Measurements from ENCODE around the gene ITGB1. TPM values are rescaled to one million over a fixed set of nuclear protein-coding genes. Genes with fewer than 3 reads are reported as not detected.

The ITGB1 gene
- 100 to 1,000 TPM; 175 to 280 (median 202) TPM for total RNA-seq
- total RNA-seq (2013) = 316 TPM

DNA sequence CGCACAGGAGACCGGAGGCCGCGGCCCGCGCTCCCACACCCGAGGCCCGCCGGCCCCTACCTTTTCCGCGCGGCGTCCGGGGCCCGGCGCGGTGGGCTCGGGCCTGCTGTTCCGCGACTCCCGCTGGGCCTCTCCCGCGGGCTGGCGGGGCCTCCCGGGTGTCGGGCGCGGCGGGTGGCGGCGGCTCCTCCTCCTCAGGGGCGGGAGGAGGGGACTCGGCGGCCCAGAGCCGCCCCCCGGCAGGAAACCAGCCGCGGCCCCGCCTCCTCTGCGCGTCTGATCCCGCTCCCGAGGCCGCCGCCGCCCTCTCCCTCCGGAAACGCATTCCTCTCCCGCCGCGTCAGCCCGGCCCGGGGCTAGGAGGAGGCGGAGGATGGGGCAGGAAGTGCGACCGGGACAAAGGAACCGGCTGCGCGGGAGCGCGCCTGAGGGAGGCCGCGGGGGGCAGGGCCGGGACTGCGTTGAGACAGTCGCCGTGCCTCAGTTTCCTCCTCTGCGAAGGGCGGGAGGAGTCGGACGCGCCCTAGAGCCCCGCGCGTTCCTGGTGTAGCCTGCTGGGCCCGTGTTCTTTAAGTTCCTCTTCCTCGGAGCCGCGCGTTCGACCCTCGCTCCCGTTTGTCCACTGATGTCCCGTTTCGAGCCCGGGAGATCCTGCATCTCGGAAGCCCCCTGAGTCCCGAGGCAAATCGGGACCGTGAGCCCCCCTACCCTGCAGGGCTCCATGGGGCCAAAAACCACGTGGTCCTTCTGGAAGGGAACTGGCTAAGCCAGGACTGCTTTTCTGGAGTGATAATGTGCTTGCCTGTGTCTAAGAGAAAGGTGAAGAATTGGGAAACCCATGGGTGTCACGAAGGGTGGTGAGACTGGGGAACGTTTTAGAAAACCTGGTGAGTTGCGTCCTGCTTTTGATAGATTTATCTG is at the start of gene ITGB1:
TSS of gene ITGB1 (minus strand) at position 146 of the 921 bp plus-strand sequence. CDS start 22,672 bp downstream, outside the sequence.
- DNase-seq (peak; percentile 85 to 90), ATAC-seq (peak; percentile 88 to 95 (median 93))
- H3K4me1 ChIP-seq (ENCODE audit: control insufficient read depth, insufficient read depth, low read length) = peaks cover 27% of the 10 kb centered on the region
- Mint-ChIP-seq H3K4me3 (peak within 1 kb of the TSS; percentile 94), H3K27ac (peak within 1 kb of the TSS; percentile 86 to 94), H3K36me3 (no peaks in the 10 kb centered on the region), H3K4me1 (peaks cover 44 to 47% of the 10 kb centered on the region in 2 donors), H3K9me3 (no peaks in the 10 kb centered on the region), H3K27me3 (ENCODE audit: low read depth in 2 of 2) (no peaks in the 10 kb centered on the region)
- H3K36me3 ChIP-seq (ENCODE audit: control insufficient read depth, insufficient read depth, low read length) = no peaks in the 10 kb centered on the region
- TF ChIP-seq, protein P1, sequence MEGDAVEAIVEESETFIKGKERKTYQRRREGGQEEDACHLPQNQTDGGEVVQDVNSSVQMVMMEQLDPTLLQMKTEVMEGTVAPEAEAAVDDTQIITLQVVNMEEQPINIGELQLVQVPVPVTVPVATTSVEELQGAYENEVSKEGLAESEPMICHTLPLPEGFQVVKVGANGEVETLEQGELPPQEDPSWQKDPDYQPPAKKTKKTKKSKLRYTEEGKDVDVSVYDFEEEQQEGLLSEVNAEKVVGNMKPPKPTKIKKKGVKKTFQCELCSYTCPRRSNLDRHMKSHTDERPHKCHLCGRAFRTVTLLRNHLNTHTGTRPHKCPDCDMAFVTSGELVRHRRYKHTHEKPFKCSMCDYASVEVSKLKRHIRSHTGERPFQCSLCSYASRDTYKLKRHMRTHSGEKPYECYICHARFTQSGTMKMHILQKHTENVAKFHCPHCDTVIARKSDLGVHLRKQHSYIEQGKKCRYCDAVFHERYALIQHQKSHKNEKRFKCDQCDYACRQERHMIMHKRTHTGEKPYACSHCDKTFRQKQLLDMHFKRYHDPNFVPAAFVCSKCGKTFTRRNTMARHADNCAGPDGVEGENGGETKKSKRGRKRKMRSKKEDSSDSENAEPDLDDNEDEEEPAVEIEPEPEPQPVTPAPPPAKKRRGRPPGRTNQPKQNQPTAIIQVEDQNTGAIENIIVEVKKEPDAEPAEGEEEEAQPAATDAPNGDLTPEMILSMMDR (IDR thresholded peaks at IDR 0.05) = no peak
- peak within 1 kb of the TSS; percentile 64 for H3K4me3 ChIP-seq (ENCODE audit: low read length)
- H3K9me3 ChIP-seq (ENCODE audit: control insufficient read depth, insufficient read depth, low read length) = no peaks in the 10 kb centered on the region
- H3K27ac ChIP-seq (ENCODE audit: low read length) = peak within 1 kb of the TSS; percentile 63
- intact Hi-C loops (cut with micrococcal nuclease) = loop anchor here (5.0 to 10.0 kb wide), 3 partner anchors 34 to 156 kb away; no protein-coding TSS in a partner anchor
- no peaks in the 10 kb centered on the region for H3K27me3 ChIP-seq (ENCODE audit: control insufficient read depth, insufficient read depth, low read length)
- WGBS (ENCODE audit: insufficient coverage) = under 1% methylated on average over 94 of the region's 94 CpGs

DNA sequence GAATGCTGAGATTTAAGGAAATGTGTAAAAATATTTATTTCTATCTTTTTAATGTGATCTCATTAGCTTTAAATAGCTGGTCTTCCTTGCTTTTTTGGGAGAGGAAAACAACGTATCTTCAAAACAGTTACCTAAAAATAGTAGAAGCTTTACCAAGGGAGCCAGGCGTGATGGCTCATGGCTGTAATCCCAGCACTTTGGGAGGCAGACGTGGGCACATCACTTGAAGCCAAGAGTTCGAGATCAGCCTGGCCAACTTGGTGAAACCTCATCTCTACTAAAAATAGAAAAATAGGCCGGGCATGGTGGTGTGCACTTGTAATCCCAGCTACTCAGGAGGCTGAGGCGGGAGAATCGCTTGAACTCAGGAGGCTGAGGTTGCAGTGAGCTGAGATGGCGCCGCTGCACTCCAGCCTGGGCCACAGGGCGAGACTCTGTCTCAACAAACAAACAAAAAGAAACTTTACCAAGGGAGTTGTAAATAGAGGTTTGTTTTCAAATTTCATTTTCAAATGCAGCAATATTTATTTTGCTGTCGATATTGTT is 48.4 kb upstream of the ITGB1 start:
- DNase-seq (no peak), ATAC-seq (no peak)
- no peak overlapping the region for H3K27ac ChIP-seq (ENCODE audit: low read length)
- H3K4me1 ChIP-seq (ENCODE audit: control insufficient read depth, insufficient read depth, low read length) = peaks cover 34% of the 10 kb centered on the region
- Mint-ChIP-seq H3K36me3 (no peaks in the 10 kb centered on the region), H3K27ac (peak overlapping the region; percentile 68 to 86), H3K9me3 (no peaks in the 10 kb centered on the region), H3K27me3 (ENCODE audit: low read depth in 2 of 2) (no peaks in the 10 kb centered on the region), H3K4me1 (peaks cover 43 to 47% of the 10 kb centered on the region in 2 donors), H3K4me3 (no peak overlapping the region)
- WGBS (ENCODE audit: insufficient coverage) = 90% methylated on average over 8 of the region's 11 CpGs
- H3K36me3 ChIP-seq (ENCODE audit: control insufficient read depth, insufficient read depth, low read length) = no peaks in the 10 kb centered on the region
- H3K4me3 ChIP-seq (ENCODE audit: low read length) = no peak overlapping the region
- no peaks in the 10 kb centered on the region for H3K27me3 ChIP-seq (ENCODE audit: control insufficient read depth, insufficient read depth, low read length)
- no peaks in the 10 kb centered on the region for H3K9me3 ChIP-seq (ENCODE audit: control insufficient read depth, insufficient read depth, low read length)
- TF ChIP-seq, protein P1 (IDR thresholded peaks at IDR 0.05) = no peak
- intact Hi-C loops (cut with micrococcal nuclease) = loop anchor here (5.0 kb wide), 4 partner anchors 49 to 354 kb away; partner anchors contain the start of gene ITGB1

DNA sequence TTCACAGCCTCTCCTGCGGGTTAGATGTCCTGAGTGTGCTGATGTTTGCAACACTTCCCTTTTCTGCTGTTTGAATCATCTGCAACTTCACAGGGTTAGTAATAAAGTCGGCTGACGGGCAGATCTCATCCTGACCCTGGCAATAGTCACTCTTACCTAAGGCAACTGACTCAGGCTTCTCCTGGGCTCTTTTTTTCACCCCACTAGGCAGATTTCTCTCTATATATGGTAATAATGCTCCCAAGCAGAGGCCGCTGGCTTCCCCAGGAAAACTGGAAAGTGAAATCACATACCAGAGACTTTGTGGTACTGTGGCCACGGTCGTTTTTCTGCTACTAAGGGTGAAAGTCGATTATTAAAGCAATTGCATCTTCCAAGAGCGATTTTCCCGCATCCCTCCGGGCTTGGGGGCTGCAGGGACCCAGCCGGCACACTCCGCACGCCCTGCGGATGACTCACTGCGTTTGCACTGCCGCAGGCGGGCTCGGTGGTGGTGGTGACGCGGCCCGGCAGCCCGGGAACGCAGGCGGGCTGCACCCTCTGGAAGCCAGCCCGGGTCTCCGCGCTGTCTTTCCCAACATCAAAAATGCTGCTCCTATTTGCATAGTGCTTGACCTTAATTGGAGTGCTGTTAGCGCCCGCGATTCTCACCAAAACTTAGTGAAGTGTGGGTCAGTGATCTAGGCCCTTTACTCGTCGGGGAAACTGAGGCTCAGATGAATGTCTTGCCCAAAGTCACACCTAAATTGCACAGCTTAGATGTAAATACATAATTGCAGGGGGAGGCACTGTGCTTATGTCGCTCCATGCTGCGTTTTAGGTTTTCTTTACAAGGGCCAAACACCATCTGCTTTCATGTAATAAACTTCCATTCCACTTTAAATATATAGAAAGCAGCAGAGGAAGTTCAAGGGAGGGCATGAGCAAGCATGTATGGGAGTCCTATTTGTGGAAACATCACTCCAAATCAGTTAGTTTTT is 47.6 kb upstream of the ITGB1 start:
- Mint-ChIP-seq H3K36me3 (peaks cover 7% of the 10 kb centered on the region), H3K27ac (peak overlapping the region; percentile 68 to 86), H3K4me1 (peaks cover 37 to 41% of the 10 kb centered on the region in 2 donors), H3K4me3 (peak overlapping the region; percentile 86), H3K9me3 (no peaks in the 10 kb centered on the region), H3K27me3 (ENCODE audit: low read depth in 2 of 2) (no peaks in the 10 kb centered on the region)
- H3K27me3 ChIP-seq (ENCODE audit: control insufficient read depth, insufficient read depth, low read length) = no peaks in the 10 kb centered on the region
- H3K27ac ChIP-seq (ENCODE audit: low read length) = peak overlapping the region; percentile 21
- TF ChIP-seq, protein P1 (IDR thresholded peaks at IDR 0.05) = no peak
- no peaks in the 10 kb centered on the region for H3K36me3 ChIP-seq (ENCODE audit: control insufficient read depth, insufficient read depth, low read length)
- 22% methylated on average over 32 of the region's 34 CpGs for WGBS (ENCODE audit: insufficient coverage)
- intact Hi-C loops (cut with micrococcal nuclease) = loop anchor here (5.0 kb wide), 4 partner anchors 48 to 353 kb away; partner anchors contain the start of gene ITGB1
- H3K4me1 ChIP-seq (ENCODE audit: control insufficient read depth, insufficient read depth, low read length) = peaks cover 29% of the 10 kb centered on the region
- ATAC-seq = peak; percentile 70 to 81 (median 77)
- H3K4me3 ChIP-seq (ENCODE audit: low read length) = peak overlapping the region; percentile 50
- peak; percentile 45 to 61 for DNase-seq
- H3K9me3 ChIP-seq (ENCODE audit: control insufficient read depth, insufficient read depth, low read length) = no peaks in the 10 kb centered on the region
